CD1c-positive myeloid dendritic cell (primary cell): Measurements from ENCODE around the gene METTL1.
"Not testable (repeated sequence)": the region's sequence is repeated elsewhere in the genome, so short reads cannot be mapped to it uniquely, and the experiment has no call there.

Experiments
- DNase-seq: peaks from one replicate; pipeline ENCODE4 v3.0.0-alpha.2; 2016; ENCODE audit errors: extremely low spot score

METTL1 gene

GRCh38 chr12:57797933-57798332, 26.0 kb upstream of the METTL1 start:
- peak; percentile 71 for DNase-seq

- DNase-seq: no peak
Observed at GRCh38 chr12:57796996-57797395, 25.1 kb upstream of the METTL1 start.

- DNase-seq: no peak
Observed at GRCh38 chr12:57795354-57795753, 23.4 kb upstream of the METTL1 start.

GRCh38 chr12:57793920-57794319, 22.0 kb upstream of the METTL1 start:
- peak; percentile 35 for DNase-seq

GRCh38 chr12:57783861-57784260, 12.0 kb upstream of the METTL1 start:
- DNase-seq: no peak

- DNase-seq: no peak
Observed at GRCh38 chr12:57783466-57783801, 11.5 kb upstream of the METTL1 start.

GRCh38 chr12:57782608-57783465, 10.9 kb upstream of the METTL1 start, which contains the start of gene TSFM:
TSFM (plus strand) TSS chr12:57782787; CDS start chr12:57782802, 15 bp downstream.
- peak; percentile 98 for DNase-seq

- DNase-seq: no peak
Observed at GRCh38 chr12:57782243-57782607, 10.3 kb upstream of the METTL1 start.

- DNase-seq: peak; percentile 34
Observed at GRCh38 chr12:57781801-57782200, 9.9 kb upstream of the METTL1 start.

- peak; percentile 58 for DNase-seq
Observed at GRCh38 chr12:57781244-57781643, 9.3 kb upstream of the METTL1 start.

- DNase-seq: no peak
Observed at GRCh38 chr12:57780284-57780897, 8.5 kb upstream of the METTL1 start.

- no peak for DNase-seq
Observed at GRCh38 chr12:57779736-57780135, 7.8 kb upstream of the METTL1 start.

GRCh38 chr12:57777911-57778310, 6.0 kb upstream of the METTL1 start:
- no peak for DNase-seq

GRCh38 chr12:57777367-57777766, 5.5 kb upstream of the METTL1 start:
- DNase-seq: no peak

GRCh38 chr12:57776247-57776587, 4.3 kb upstream of the METTL1 start:
- no peak for DNase-seq

GRCh38 chr12:57775563-57776246, 3.8 kb upstream of the METTL1 start:
- DNase-seq: peak; percentile 83

- no peak for DNase-seq
Observed at GRCh38 chr12:57775044-57775443, 3.1 kb upstream of the METTL1 start.

GRCh38 chr12:57774634-57775033, 2.7 kb upstream of the METTL1 start:
- DNase-seq: not testable (repeated sequence)

- peak; percentile 65 for DNase-seq
Observed at GRCh38 chr12:57772429-57773322, 771 bp upstream of the METTL1 start, which contains the start of gene EEF1AKMT3. EEF1AKMT3 (plus strand) TSS chr12:57772614; CDS start chr12:57772725, 111 bp downstream.

GRCh38 chr12:57771236-57771872, 551 bp downstream of the METTL1 start:
- peak; percentile 90 for DNase-seq

GRCh38 chr12:57770734-57771133, 1.2 kb downstream of the METTL1 start:
- DNase-seq: no peak
